ENCODE data around the gene NMNAT1. TPM values are rescaled to one million over a fixed set of nuclear protein-coding genes. Genes with fewer than 3 reads are reported as not detected.
A peak's percentile ranks its signal among the peaks of the same experiment; 100 is the strongest.

NMNAT1 gene
- total RNA-seq, 1 experiment from 2014 or later = 2.3 TPM

- peak; percentile 79 for TF ChIP-seq HMGXB4 (CRISPR knock-in tag; IDR thresholded peaks at IDR 0.05)
- TF ChIP-seq, protein P1, sequence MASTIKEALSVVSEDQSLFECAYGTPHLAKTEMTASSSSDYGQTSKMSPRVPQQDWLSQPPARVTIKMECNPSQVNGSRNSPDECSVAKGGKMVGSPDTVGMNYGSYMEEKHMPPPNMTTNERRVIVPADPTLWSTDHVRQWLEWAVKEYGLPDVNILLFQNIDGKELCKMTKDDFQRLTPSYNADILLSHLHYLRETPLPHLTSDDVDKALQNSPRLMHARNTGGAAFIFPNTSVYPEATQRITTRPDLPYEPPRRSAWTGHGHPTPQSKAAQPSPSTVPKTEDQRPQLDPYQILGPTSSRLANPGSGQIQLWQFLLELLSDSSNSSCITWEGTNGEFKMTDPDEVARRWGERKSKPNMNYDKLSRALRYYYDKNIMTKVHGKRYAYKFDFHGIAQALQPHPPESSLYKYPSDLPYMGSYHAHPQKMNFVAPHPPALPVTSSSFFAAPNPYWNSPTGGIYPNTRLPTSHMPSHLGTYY (CRISPR knock-in tag; IDR thresholded peaks at IDR 0.05) = no peak
- TF ChIP-seq, protein P2, sequence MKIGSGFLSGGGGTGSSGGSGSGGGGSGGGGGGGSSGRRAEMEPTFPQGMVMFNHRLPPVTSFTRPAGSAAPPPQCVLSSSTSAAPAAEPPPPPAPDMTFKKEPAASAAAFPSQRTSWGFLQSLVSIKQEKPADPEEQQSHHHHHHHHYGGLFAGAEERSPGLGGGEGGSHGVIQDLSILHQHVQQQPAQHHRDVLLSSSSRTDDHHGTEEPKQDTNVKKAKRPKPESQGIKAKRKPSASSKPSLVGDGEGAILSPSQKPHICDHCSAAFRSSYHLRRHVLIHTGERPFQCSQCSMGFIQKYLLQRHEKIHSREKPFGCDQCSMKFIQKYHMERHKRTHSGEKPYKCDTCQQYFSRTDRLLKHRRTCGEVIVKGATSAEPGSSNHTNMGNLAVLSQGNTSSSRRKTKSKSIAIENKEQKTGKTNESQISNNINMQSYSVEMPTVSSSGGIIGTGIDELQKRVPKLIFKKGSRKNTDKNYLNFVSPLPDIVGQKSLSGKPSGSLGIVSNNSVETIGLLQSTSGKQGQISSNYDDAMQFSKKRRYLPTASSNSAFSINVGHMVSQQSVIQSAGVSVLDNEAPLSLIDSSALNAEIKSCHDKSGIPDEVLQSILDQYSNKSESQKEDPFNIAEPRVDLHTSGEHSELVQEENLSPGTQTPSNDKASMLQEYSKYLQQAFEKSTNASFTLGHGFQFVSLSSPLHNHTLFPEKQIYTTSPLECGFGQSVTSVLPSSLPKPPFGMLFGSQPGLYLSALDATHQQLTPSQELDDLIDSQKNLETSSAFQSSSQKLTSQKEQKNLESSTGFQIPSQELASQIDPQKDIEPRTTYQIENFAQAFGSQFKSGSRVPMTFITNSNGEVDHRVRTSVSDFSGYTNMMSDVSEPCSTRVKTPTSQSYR (CRISPR knock-in tag; IDR thresholded peaks at IDR 0.05) = 0 out of 2 replicates have a peak, but pooled peaks have one; percentile 59
- TF ChIP-seq HMGA2 (CRISPR knock-in tag; IDR thresholded peaks at IDR 0.05) = 0 out of 2 replicates have a peak, but pooled peaks have one; percentile 35
- TF ChIP-seq, protein P3, sequence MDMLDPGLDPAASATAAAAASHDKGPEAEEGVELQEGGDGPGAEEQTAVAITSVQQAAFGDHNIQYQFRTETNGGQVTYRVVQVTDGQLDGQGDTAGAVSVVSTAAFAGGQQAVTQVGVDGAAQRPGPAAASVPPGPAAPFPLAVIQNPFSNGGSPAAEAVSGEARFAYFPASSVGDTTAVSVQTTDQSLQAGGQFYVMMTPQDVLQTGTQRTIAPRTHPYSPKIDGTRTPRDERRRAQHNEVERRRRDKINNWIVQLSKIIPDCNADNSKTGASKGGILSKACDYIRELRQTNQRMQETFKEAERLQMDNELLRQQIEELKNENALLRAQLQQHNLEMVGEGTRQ (CRISPR knock-in tag; IDR thresholded peaks at IDR 0.05) = no peak
- no peak for TF ChIP-seq JUN (CRISPR knock-in tag; IDR thresholded peaks at IDR 0.05)
- TF ChIP-seq SP1 (CRISPR knock-in tag; conservative IDR thresholded peaks at IDR 0.05) = peak; percentile 99
- TF ChIP-seq, protein P4, sequence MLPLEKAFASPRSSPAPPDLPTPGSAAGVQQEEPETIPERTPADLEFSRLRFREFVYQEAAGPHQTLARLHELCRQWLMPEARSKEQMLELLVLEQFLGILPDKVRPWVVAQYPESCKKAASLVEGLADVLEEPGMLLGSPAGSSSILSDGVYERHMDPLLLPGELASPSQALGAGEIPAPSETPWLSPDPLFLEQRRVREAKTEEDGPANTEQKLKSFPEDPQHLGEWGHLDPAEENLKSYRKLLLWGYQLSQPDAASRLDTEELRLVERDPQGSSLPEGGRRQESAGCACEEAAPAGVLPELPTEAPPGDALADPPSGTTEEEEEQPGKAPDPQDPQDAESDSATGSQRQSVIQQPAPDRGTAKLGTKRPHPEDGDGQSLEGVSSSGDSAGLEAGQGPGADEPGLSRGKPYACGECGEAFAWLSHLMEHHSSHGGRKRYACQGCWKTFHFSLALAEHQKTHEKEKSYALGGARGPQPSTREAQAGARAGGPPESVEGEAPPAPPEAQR (CRISPR knock-in tag; IDR thresholded peaks at IDR 0.05) = no peak
- TF ChIP-seq NFYB (CRISPR knock-in tag; conservative IDR thresholded peaks at IDR 0.05; ENCODE audit: low read depth) = peak; percentile 97
- TF ChIP-seq GABPB1 (CRISPR knock-in tag; IDR thresholded peaks at IDR 0.05) = peak; percentile 90
- no peak for TF ChIP-seq CBFB (CRISPR knock-in tag; IDR thresholded peaks at IDR 0.05; ENCODE audit: low read depth)
- TF ChIP-seq MYBL2 (CRISPR knock-in tag; IDR thresholded peaks at IDR 0.05) = peak; percentile 85
- 0 out of 2 replicates have a peak, but pooled peaks have one; percentile 41 for TF ChIP-seq NR2C2 (CRISPR knock-in tag; IDR thresholded peaks at IDR 0.05)
- TF ChIP-seq ATF1 (CRISPR knock-in tag; IDR thresholded peaks at IDR 0.05) = 0 out of 2 replicates have a peak, but pooled peaks have one; percentile 29
- TF ChIP-seq ZBTB21 (CRISPR knock-in tag; IDR thresholded peaks at IDR 0.05; ENCODE audit: borderline replicate concordance) = no peak
- peak; percentile 89; the same call in 1 of the 2 replicates for TF ChIP-seq FOXP1 (CRISPR knock-in tag; IDR thresholded peaks at IDR 0.05; ENCODE audit: borderline replicate concordance)
- TF ChIP-seq, protein P5, sequence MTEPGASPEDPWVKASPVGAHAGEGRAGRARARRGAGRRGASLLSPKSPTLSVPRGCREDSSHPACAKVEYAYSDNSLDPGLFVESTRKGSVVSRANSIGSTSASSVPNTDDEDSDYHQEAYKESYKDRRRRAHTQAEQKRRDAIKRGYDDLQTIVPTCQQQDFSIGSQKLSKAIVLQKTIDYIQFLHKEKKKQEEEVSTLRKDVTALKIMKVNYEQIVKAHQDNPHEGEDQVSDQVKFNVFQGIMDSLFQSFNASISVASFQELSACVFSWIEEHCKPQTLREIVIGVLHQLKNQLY (CRISPR knock-in tag; IDR thresholded peaks at IDR 0.05) = no peak
- no peak for TF ChIP-seq ZNF396 (CRISPR knock-in tag; IDR thresholded peaks at IDR 0.05; ENCODE audit: borderline replicate concordance)
- TF ChIP-seq JAZF1 (CRISPR knock-in tag; IDR thresholded peaks at IDR 0.05) = no peak
- TF ChIP-seq ZNF121 (CRISPR knock-in tag; IDR thresholded peaks at IDR 0.05) = peak; percentile 34; the same call in 1 of the 2 replicates
- TF ChIP-seq, protein P6, sequence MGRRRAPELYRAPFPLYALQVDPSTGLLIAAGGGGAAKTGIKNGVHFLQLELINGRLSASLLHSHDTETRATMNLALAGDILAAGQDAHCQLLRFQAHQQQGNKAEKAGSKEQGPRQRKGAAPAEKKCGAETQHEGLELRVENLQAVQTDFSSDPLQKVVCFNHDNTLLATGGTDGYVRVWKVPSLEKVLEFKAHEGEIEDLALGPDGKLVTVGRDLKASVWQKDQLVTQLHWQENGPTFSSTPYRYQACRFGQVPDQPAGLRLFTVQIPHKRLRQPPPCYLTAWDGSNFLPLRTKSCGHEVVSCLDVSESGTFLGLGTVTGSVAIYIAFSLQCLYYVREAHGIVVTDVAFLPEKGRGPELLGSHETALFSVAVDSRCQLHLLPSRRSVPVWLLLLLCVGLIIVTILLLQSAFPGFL (CRISPR knock-in tag; IDR thresholded peaks at IDR 0.05; ENCODE audit: borderline replicate concordance) = no peak
- peak; percentile 76 for TF ChIP-seq TEAD1 (CRISPR knock-in tag; IDR thresholded peaks at IDR 0.05)
- 0 out of 2 replicates have a peak, but pooled peaks have one; percentile 69 for TF ChIP-seq E2F1 (CRISPR knock-in tag; IDR thresholded peaks at IDR 0.05)
- no peak for TF ChIP-seq ZNF423 (CRISPR knock-in tag; IDR thresholded peaks at IDR 0.05)
- TF ChIP-seq IRF1 (CRISPR knock-in tag; IDR thresholded peaks at IDR 0.05) = peak; percentile 49; the same call in 1 of the 2 replicates
- peak; percentile 80; the same call in 1 of the 2 replicates for TF ChIP-seq SMAD3 (CRISPR knock-in tag; IDR thresholded peaks at IDR 0.05; ENCODE audit: borderline replicate concordance)
Observed at GRCh38 chr1:9942939-9943788, at the start of gene NMNAT1, which contains the start of gene LZIC (continued).

Measured in WTC11 (cell line).